Stimulated activated CD4-positive, alpha-beta T cell treated with anti-CD3 and anti-CD28 coated beads, Interleukin-2, amount 100 ng/mL, for 24 hours (primary cell): ENCODE measurements around the gene TIMM23.
"Not testable (repeated sequence)": the region's sequence is repeated elsewhere in the genome, so short reads cannot be mapped to it uniquely, and the experiment has no call there.

Experiments
- DNase-seq, 2 donors: peaks; one replicate each; pipeline ENCODE4 v3.0.0-alpha.2; 2020

Gene TIMM23

GRCh38 chr10:45972106-45972812 is at the start of gene TIMM23:
TSS of gene TIMM23 (plus strand) at chr10:45972489. CDS start at chr10:45972625, 136 bp downstream.
- DNase-seq: peak; percentile 86 to 88

GRCh38 chr10:45926790-45927189 is 45.5 kb upstream of the TIMM23 start:
- not testable (repeated sequence) for DNase-seq

GRCh38 chr10:45931305-45931704 is 41.0 kb upstream of the TIMM23 start:
- not testable (repeated sequence) for DNase-seq

- not testable (repeated sequence) for DNase-seq
Measured at GRCh38 chr10:45934788-45935187, 37.5 kb upstream of the TIMM23 start.

GRCh38 chr10:45939176-45939697 is 33.1 kb upstream of the TIMM23 start:
- not testable (repeated sequence) for DNase-seq

- not testable (repeated sequence) for DNase-seq
Measured at GRCh38 chr10:45941196-45941595, 31.1 kb upstream of the TIMM23 start.

- DNase-seq: not testable (repeated sequence)
Measured at GRCh38 chr10:45945476-45945875, 26.8 kb upstream of the TIMM23 start.

- not testable (repeated sequence) for DNase-seq
Measured at GRCh38 chr10:45947363-45947762, 24.9 kb upstream of the TIMM23 start.

GRCh38 chr10:45948801-45949200 is 23.5 kb upstream of the TIMM23 start:
- DNase-seq: not testable (repeated sequence)

- DNase-seq: not testable (repeated sequence)
Measured at GRCh38 chr10:45954367-45954766, 17.9 kb upstream of the TIMM23 start.

GRCh38 chr10:45956634-45957033 is 15.7 kb upstream of the TIMM23 start:
- DNase-seq: not testable (repeated sequence)

GRCh38 chr10:45957928-45958327 is 14.4 kb upstream of the TIMM23 start:
- DNase-seq: not testable (repeated sequence)

- DNase-seq: not testable (repeated sequence)
Measured at GRCh38 chr10:45962686-45963452, 9.4 kb upstream of the TIMM23 start.

- not testable (repeated sequence) for DNase-seq
Measured at GRCh38 chr10:45971019-45971418, 1.3 kb upstream of the TIMM23 start.

- not testable (repeated sequence) for DNase-seq
Measured at GRCh38 chr10:45971742-45972105, 565 bp upstream of the TIMM23 start.

- not testable (repeated sequence) for DNase-seq
Measured at GRCh38 chr10:45972813-45973169, 502 bp downstream of the TIMM23 start.

GRCh38 chr10:45974041-45974440 is 1.8 kb downstream of the TIMM23 start:
- DNase-seq: not testable (repeated sequence)

- not testable (repeated sequence) for DNase-seq
Measured at GRCh38 chr10:45978554-45978953, 6.3 kb downstream of the TIMM23 start.

- DNase-seq: not testable (repeated sequence)
Measured at GRCh38 chr10:45981367-45981766, 9.1 kb downstream of the TIMM23 start.

GRCh38 chr10:45983538-45984186 is 11.4 kb downstream of the TIMM23 start:
- peak; percentile 14 to 36 for DNase-seq

- not testable (repeated sequence) for DNase-seq
Measured at GRCh38 chr10:45984473-45984872, 12.2 kb downstream of the TIMM23 start.

GRCh38 chr10:45985590-45985989 is 13.3 kb downstream of the TIMM23 start:
- not testable (repeated sequence) for DNase-seq

- no peak for DNase-seq
Measured at GRCh38 chr10:45997557-45997956, 25.3 kb downstream of the TIMM23 start.
